Activated naive CD8-positive, alpha-beta T cell treated with anti-CD3 and anti-CD28 coated beads for 36 hours (primary cell): ENCODE measurements around the gene MCTP1. TPM values are rescaled to one million over a fixed set of nuclear protein-coding genes. Genes with fewer than 3 reads are reported as not detected.

Experiments used
- DNase-seq: peaks from one replicate; pipeline ENCODE4 v3.0.0; 2021
- H3K27ac Mint-ChIP-seq: one replicate; pipeline ENCODE4 v1.8.0; 2022; ENCODE audit warnings: mild to moderate bottlenecking, moderate library complexity, mixed read lengths
- H3K27me3 Mint-ChIP-seq: one replicate; pipeline ENCODE4 v1.8.0; 2022; ENCODE audit warnings: mild to moderate bottlenecking, mixed read lengths
- H3K36me3 Mint-ChIP-seq: one replicate; pipeline ENCODE4 v1.8.0; 2021; ENCODE audit warnings: mild to moderate bottlenecking, mixed read lengths
- H3K4me1 Mint-ChIP-seq: one replicate; pipeline ENCODE4 v1.8.0; 2021; ENCODE audit warnings: mixed read lengths
- H3K4me3 Mint-ChIP-seq: one replicate; pipeline ENCODE4 v1.8.0; 2022; ENCODE audit warnings: mild to moderate bottlenecking, moderate library complexity, mixed read lengths
- H3K9me3 Mint-ChIP-seq: one replicate; pipeline ENCODE4 v1.8.0; 2022; ENCODE audit warnings: mixed read lengths
- total RNA-seq, 2 experiments: library from RNA; stranded (reverse); gene quantifications; one replicate each; pipeline ENCODE4 v1.2.3, GENCODE V29; 2021

The MCTP1 gene
- total RNA-seq, 2 experiments from 2014 or later, result 1.1 to 1.3 TPM

DNA sequence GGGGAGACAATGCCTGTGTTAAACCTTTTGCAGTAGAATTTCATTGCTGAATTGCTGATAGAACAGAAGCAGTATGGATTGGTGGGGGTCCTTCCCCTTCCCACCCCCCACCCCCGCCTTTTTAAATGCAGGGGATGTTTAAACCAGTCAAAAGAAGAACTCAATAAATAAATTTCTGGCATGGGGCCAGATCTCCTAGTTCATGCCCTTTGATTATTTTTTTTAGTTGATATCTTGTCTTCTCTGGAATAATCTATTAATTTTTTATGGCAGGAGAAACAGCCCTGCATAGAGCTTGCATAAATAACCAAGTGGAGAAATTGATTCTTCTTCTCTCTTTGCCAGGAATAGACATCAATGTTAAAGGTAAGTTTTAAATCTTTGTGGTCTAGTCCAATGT is 593.6 kb downstream of the MCTP1 start:
- Mint-ChIP-seq H3K4me1 (no peaks in the 10 kb centered on the region), H3K4me3 (no peak overlapping the region)
- DNase-seq, result no peak

DNA sequence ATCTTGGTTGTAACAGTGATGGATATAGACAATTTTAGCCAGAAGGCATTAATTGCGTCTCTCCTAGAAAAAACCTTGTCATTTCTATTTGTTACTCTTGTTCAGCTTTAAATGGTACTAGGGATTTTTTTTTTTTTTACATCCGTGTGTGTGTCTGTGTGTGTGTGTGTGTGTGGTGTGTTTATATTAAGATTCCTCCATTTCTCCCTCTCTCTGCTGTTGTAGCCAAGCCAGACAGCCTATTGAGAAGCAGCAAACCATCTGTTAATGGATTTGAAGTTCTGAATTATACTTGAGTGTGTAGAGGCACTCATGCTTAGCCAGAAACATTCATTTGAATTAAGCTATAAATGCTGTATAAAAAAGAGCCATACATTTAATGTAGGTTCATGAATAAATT is 594.1 kb downstream of the MCTP1 start:
- H3K4me1 Mint-ChIP-seq, result no peaks in the 10 kb centered on the region

More for the DNA sequence above, 593.6 kb downstream of the MCTP1 start:
- Mint-ChIP-seq H3K36me3 (peaks cover 11% of the 10 kb centered on the region), H3K27ac (no peak overlapping the region), H3K9me3 (no peaks in the 10 kb centered on the region), H3K27me3 (no peaks in the 10 kb centered on the region)

DNA sequence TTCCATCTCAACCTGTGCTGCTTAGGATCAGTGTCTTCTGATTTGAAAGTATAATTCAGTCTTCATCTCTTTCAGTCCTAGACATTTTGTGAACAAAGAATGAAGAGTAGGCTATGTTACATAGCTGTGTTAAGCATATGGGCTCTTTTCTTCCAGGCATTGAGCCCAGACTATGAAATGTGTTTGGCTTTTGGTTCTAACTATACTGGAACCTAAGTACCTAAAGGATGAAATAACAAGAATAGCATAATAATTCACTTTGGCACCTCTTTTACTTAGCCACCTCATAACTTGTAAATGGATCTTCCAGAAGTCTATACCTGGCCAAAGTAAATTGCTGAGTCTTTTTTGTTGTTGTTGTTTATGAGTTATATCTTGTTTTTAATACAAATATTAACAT is 595.0 kb downstream of the MCTP1 start:
- no peak overlapping the region for H3K27ac Mint-ChIP-seq
- peaks cover 13% of the 10 kb centered on the region for H3K36me3 Mint-ChIP-seq
- no peak for DNase-seq
- no peak overlapping the region for H3K4me3 Mint-ChIP-seq
- H3K9me3 Mint-ChIP-seq, result no peaks in the 10 kb centered on the region
- no peaks in the 10 kb centered on the region for H3K4me1 Mint-ChIP-seq
- no peaks in the 10 kb centered on the region for H3K27me3 Mint-ChIP-seq

More for the DNA sequence above, 594.1 kb downstream of the MCTP1 start:
- no peak overlapping the region for H3K4me3 Mint-ChIP-seq
- peaks cover 12% of the 10 kb centered on the region for H3K36me3 Mint-ChIP-seq
- no peak overlapping the region for H3K27ac Mint-ChIP-seq
- no peaks in the 10 kb centered on the region for H3K9me3 Mint-ChIP-seq
- no peaks in the 10 kb centered on the region for H3K27me3 Mint-ChIP-seq
- no peak for DNase-seq

DNA sequence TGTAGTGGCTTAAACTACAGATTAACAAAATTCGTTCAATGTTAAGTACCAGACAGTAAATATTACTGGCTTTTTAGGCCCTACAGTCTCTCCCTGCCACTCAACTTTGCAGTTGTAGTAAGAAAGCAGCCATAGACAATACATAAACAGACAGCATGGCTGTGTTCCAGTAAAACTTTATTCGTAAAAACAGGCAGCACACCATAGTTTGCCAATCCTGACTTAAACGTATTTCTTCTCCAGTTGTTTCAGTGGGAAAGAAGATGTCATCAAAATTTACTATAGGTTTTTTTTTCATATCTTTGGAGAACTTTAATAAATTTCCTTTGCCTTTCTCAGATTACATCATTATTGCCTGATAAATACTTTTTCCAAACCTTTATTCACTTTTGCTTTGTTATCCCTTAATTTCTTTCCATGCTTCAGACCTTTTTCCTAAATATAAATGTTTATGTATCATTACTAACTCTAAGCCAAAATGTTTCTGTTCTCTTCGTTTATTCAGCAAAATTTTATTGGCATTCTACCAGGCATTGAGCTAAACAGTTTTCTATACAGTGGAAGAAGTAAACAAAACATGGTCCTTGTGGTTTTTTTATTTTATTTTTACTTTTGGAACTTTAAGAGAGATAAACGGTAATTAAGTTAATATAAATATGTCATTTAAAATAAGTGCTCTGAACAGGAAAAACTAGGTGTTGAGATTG is 601.9 kb downstream of the MCTP1 start:
- Mint-ChIP-seq H3K27me3 (no peaks in the 10 kb centered on the region), H3K4me1 (no peaks in the 10 kb centered on the region), H3K4me3 (no peak overlapping the region), H3K36me3 (peaks cover 8% of the 10 kb centered on the region), H3K27ac (no peak overlapping the region), H3K9me3 (no peaks in the 10 kb centered on the region)
- no peak for DNase-seq

DNA sequence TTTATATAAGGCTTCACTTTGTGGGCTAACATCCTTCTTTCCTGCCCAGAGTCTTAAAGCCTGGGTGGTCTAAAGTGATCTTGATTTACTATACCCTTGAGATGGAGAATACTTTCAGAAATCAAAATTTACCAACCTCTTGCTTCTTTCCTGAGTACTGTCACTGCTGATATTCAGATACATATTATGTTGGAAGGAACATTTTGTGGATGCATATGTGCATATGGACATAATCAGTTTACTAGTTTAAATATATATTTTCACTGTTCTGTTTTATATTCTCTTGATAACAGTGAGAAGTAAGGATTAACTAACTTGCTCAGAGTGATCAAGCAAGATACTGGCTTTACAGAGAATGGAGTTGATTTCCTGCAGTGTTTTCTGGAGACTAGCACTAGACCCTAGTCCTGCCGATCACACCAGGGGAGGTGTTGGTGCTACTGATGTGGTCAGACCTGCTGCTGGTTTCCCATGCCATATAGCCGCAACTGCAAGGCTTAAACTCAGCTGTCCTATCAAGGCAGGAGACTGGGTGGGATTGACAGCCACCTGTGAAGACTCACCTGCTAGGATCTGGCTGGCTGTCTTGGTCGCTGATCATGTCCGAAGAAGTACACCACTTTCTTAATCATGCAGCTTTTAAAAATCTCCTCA is 608.8 kb downstream of the MCTP1 start:
- H3K9me3 Mint-ChIP-seq, result no peaks in the 10 kb centered on the region
- no peaks in the 10 kb centered on the region for H3K27me3 Mint-ChIP-seq
- DNase-seq, result no peak
- no peaks in the 10 kb centered on the region for H3K4me1 Mint-ChIP-seq
- no peak overlapping the region for H3K4me3 Mint-ChIP-seq
- no peak overlapping the region for H3K27ac Mint-ChIP-seq
- H3K36me3 Mint-ChIP-seq, result peaks cover 8% of the 10 kb centered on the region

DNA sequence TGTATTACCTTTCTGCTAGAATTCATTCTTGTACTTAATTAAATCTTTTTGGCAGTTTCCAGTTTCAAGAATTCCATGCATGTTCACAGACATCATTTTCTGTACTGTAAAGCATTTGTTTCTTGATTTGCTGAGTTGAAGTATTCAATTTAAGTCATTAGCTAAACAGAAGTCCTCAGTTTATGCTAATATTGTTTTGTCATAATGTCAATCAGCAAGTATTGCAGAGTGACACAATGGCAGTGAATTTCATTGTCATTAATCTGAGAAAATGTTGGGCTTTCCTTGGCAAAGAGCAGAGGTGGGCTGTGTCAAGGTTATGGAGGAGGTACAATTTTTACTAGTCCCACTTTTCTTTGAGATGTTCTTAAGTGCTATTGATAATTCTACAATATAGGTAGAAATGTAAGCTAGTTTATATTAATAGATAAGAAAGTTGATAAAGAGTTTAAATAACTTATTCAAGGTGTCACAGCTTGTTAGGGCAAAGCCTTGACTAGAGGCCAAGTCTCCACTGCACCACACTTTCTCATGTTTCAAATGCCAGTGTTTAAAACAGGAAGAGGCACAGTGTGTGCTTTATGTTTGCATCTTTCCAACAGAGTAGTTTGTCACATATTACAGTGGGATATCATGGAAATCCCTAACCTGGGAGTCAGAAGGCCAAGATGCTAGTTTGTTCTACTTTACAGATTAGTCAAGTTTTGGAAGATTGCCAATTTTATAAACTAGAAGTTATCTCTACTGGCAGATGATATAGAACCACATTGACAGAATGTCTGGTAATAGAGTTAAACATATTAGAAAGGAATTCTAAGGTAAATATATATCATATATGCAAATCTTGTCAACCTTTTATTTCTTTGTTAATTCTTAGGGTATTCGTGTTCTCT is 610.2 kb downstream of the MCTP1 start:
- Mint-ChIP-seq H3K36me3 (peaks cover 8% of the 10 kb centered on the region), H3K27ac (no peak overlapping the region), H3K9me3 (no peaks in the 10 kb centered on the region), H3K4me1 (no peaks in the 10 kb centered on the region), H3K27me3 (no peaks in the 10 kb centered on the region), H3K4me3 (no peak overlapping the region)
- no peak for DNase-seq

DNA sequence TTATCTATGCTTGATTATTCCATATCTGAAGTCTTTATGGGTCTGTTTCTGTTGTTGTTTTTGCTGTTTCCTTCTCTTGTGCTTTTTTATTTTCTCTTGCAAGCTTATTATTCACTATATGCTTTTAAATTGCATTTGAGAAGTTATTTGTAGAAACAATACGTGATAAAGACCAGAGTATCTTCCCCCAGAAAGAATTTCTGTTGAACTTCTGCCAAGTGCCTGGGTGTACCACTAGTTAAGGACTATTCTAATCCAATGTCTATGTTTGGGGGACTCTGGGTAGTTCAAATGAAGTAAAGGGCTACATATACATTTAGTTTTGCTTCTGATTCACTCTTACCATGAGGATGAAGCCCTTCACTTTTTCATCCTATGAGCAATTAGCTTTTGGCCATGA is 612.1 kb downstream of the MCTP1 start:
- Mint-ChIP-seq H3K27ac (no peak overlapping the region), H3K4me1 (no peaks in the 10 kb centered on the region)
- DNase-seq, result no peak

DNA sequence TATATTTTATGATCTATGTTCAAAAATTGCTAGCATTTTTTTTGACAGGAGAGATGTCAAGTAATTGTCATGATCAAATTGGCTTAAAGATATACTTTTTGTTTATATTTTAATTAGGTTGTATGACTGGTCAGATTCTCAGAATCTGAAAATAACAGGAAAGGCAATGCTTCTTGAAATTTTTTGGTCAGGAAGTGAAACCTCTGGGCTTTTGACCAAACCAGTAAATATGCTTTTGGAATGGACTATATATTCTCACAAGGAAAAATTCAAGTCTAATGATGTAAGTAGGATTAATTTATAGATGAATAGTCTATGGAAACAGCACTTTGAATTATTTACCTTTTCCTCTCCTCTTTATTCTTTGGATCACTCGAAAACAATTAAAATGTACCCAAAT is 614.2 kb downstream of the MCTP1 start:
- peaks cover 20% of the 10 kb centered on the region for H3K36me3 Mint-ChIP-seq
- no peak overlapping the region for H3K27ac Mint-ChIP-seq
- no peak for DNase-seq
- H3K9me3 Mint-ChIP-seq, result no peaks in the 10 kb centered on the region
- no peaks in the 10 kb centered on the region for H3K27me3 Mint-ChIP-seq
- H3K4me1 Mint-ChIP-seq, result no peaks in the 10 kb centered on the region
- H3K4me3 Mint-ChIP-seq, result no peak overlapping the region

More for the DNA sequence above, 612.1 kb downstream of the MCTP1 start:
- no peaks in the 10 kb centered on the region for H3K27me3 Mint-ChIP-seq
- H3K4me3 Mint-ChIP-seq, result no peak overlapping the region
- no peaks in the 10 kb centered on the region for H3K9me3 Mint-ChIP-seq
- H3K36me3 Mint-ChIP-seq, result peaks cover 12% of the 10 kb centered on the region

DNA sequence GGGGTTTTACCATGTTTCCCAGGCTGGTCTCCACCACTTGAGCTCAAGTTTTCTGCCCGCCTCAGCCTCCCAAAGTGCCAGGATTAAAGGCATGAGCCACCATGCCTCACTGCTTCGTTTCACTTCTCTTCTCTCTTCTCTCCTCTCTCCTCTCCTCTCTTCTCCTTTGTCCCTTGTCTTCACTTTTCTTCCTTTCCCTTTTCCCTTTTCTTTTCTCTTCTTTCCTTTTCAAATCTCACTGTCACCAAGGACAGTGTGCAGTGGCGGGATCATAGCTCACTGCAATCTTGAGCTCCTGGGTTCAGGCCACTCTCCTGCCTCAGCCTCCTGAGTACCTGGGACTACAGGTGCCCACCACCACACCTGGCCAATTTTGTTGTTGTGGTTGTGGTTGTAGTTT is 617.0 kb downstream of the MCTP1 start:
- DNase-seq, result no peak
- peaks cover 23% of the 10 kb centered on the region for H3K36me3 Mint-ChIP-seq
- H3K4me1 Mint-ChIP-seq, result no peaks in the 10 kb centered on the region
- no peak overlapping the region for H3K27ac Mint-ChIP-seq
- H3K27me3 Mint-ChIP-seq, result no peaks in the 10 kb centered on the region
- no peaks in the 10 kb centered on the region for H3K9me3 Mint-ChIP-seq
- no peak overlapping the region for H3K4me3 Mint-ChIP-seq

DNA sequence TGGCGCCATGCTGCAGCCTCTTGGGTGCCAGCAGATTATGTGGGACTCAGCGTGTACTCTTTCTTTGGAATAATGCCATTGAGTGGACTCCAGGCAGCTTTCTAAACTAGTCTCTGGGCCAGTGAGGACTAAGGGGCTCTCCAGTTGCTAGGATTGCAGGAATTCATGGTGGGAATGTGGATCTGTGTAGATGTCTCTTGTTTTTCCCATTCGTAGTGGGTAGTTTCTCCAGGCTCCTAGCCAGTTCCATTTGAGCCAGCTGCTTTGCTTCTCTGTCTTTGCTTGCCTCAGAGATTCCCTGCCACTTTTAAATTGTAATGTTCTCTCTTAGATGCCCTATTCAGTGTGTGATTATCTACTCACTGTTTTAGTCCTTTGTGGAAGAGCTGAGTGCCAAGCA is 623.8 kb downstream of the MCTP1 start:
- H3K36me3 Mint-ChIP-seq, result peaks cover 48% of the 10 kb centered on the region
- no peaks in the 10 kb centered on the region for H3K27me3 Mint-ChIP-seq
- no peak overlapping the region for H3K27ac Mint-ChIP-seq
- H3K4me1 Mint-ChIP-seq, result no peaks in the 10 kb centered on the region
- DNase-seq, result no peak
- H3K4me3 Mint-ChIP-seq, result no peak overlapping the region
- peaks cover 23% of the 10 kb centered on the region for H3K9me3 Mint-ChIP-seq

DNA sequence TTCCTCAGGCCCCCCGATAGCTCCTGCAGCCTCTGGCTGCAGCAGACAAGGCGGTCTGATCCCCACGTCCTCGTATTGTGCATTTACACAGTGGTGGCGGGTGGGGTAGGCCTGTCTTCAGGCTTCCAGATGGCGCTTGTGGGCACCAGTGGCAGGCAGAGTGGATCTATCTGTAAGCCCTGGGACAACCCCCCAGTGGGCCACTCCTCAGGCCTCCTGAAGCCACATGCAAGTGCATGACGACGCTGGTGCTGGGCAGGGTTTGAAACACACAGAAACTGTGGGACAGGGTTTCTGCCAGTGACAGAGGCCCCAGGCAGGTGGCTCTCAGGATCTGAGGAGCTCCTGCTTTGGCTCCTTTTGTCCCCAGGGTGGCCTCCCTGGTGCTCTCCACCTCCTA is 624.4 kb downstream of the MCTP1 start:
- no peaks in the 10 kb centered on the region for H3K4me1 Mint-ChIP-seq
- no peaks in the 10 kb centered on the region for H3K27me3 Mint-ChIP-seq
- H3K9me3 Mint-ChIP-seq, result peaks cover 28% of the 10 kb centered on the region
- no peak overlapping the region for H3K4me3 Mint-ChIP-seq
- DNase-seq, result no peak
- peaks cover 53% of the 10 kb centered on the region for H3K36me3 Mint-ChIP-seq
- no peak overlapping the region for H3K27ac Mint-ChIP-seq

DNA sequence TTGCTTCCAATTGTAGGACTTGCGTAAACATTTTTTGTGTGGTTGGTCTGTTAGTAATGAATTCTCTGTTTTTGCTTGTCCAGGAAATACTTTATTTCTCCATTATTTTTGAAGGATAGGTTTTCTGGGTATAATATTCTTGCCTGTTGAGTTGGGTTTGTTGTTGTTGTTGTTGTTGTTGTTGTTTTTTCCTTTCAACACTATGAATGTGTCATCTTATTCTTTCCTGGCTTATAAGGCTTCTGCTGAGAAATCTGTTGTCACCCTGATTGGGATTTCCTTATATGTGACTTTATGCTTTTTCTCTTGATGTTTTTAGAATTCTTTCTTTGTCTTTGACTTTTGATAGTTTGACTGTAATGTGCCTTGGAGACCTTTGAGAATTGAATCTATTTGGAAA is 626.6 kb downstream of the MCTP1 start:
- Mint-ChIP-seq H3K27me3 (no peaks in the 10 kb centered on the region), H3K36me3 (peaks cover 66% of the 10 kb centered on the region), H3K4me1 (no peaks in the 10 kb centered on the region), H3K4me3 (no peak overlapping the region), H3K27ac (no peak overlapping the region), H3K9me3 (peaks cover 36% of the 10 kb centered on the region)
- no peak for DNase-seq
